ENCODE measurements around the gene AP2S1. TPM values are rescaled to one million over a fixed set of nuclear protein-coding genes. Genes with fewer than 3 reads are reported as not detected.

The AP2S1 gene
- total and polyA plus RNA-seq, 2 of the 4 experiments (the other 2 are of a cell fraction) = 144 to 274 TPM

- peaks cover 8% of the 10 kb centered on the region; the same call in 1 of the 2 replicates for H4K20me1 ChIP-seq (ENCODE audit: insufficient read depth, low read length)
- H3K4ac ChIP-seq (ENCODE audit: low read depth, low read length) = peak overlapping the region; percentile 68
- no peak overlapping the region for H4K5ac ChIP-seq (ENCODE audit: low read depth, low read length)
- peaks cover 0 to 22% of the 10 kb centered on the region in 2 experiments; a peak in 2 of 4 replicates for H3K79me1 ChIP-seq (ENCODE audit: low read depth in 1 of 2, low read length in 2 of 2)
- no peak overlapping the region for H3K56ac ChIP-seq (ENCODE audit: extremely low read depth, insufficient read depth, low read length)
- H4K8ac ChIP-seq (ENCODE audit: low read depth in 2 of 2, low read length in 2 of 2) = peak overlapping the region in 1 of 2 experiments; percentile 29; a peak in 1 of 4 replicates
- peaks cover 20% of the 10 kb centered on the region for H3K4me1 ChIP-seq (ENCODE audit: control insufficient read depth, insufficient read depth, low read length)
- H3K4me2 ChIP-seq (ENCODE audit: low read depth, low read length) = no peak overlapping the region
- H3K18ac ChIP-seq (ENCODE audit: low read depth, low read length) = peak overlapping the region; percentile 9; the same call in 1 of the 2 replicates
- H2BK20ac ChIP-seq (ENCODE audit: low read depth, low read length) = peak overlapping the region; percentile 91
- no peak overlapping the region for H2AFZ ChIP-seq (replicated peaks; ENCODE audit: low read length, poor library complexity)
- WGBS, 2 experiments (ENCODE audit: extremely low coverage in 2 of 2, insufficient read length in 1 of 2) = 73% methylated on average over 2 of the region's 5 CpGs; no CpG with 5 or more reads in 1 of the 2 experiments
- no peaks in the 10 kb centered on the region for H3K36me3 ChIP-seq (ENCODE audit: control insufficient read depth, insufficient read depth, low read length)
- peak overlapping the region; percentile 67; the same call in 1 of the 2 replicates for H3K23ac ChIP-seq (ENCODE audit: low read depth, low read length)
- ChIA-PET POLR2A (ENCODE audit: unreplicated experiment) (no interaction called here), CTCF (no interaction called here)
- in situ Hi-C loops (cut with MboI; ENCODE audit: low sequenced_read_pairs) = no loop called here
- H2AK9ac ChIP-seq (replicated peaks; ENCODE audit: low read depth, low read length, poor library complexity) = no peak overlapping the region
- no peaks in the 10 kb centered on the region for H3K27me3 ChIP-seq (ENCODE audit: control insufficient read depth, insufficient read depth, low read length)
- no peak overlapping the region for H3K4me3 ChIP-seq (ENCODE audit: insufficient read depth, low read depth, low read length)
- no TSS peak for BruUV-seq (replicated peaks)
- no peak for DNase-seq
- peak overlapping the region; percentile 35 for H2BK120ac ChIP-seq (ENCODE audit: low read depth, low read length)
- peak overlapping the region; percentile 39; the same call in 1 of the 2 replicates for H4K91ac ChIP-seq (ENCODE audit: insufficient read depth, low read depth, low read length)
- peak overlapping the region; percentile 61; the same call in 1 of the 2 replicates for H2AK5ac ChIP-seq (ENCODE audit: low read depth, low read length)
- no peak overlapping the region for H3K9ac ChIP-seq (ENCODE audit: low read depth, low read length)
- intact Hi-C loops (cut with micrococcal nuclease) = no loop called here
- peak overlapping the region; percentile 30; the same call in 2 of the 3 replicates for H2BK15ac ChIP-seq (ENCODE audit: low read depth, low read length)
- ATAC-seq (ENCODE audit: low read depth) = no peak
- H3K9me3 ChIP-seq (ENCODE audit: control insufficient read depth, insufficient read depth, low read length) = no peaks in the 10 kb centered on the region
- TF ChIP-seq FOS (IDR thresholded peaks at IDR 0.05; ENCODE audit: low read depth, low read length) = no peak
- no peak for TF ChIP-seq CHD1 (IDR thresholded peaks at IDR 0.05; ENCODE audit: low read depth, low read length)
- TF ChIP-seq MXI1 (IDR thresholded peaks at IDR 0.05; ENCODE audit: borderline replicate concordance, low read depth, low read length) = no peak
- no peak for TF ChIP-seq SMC3 (IDR thresholded peaks at IDR 0.05; ENCODE audit: low read depth, low read length)
- no peak for TF ChIP-seq POLR2A (IDR thresholded peaks at IDR 0.05; ENCODE audit: low read depth, low read length)
- no peak for TF ChIP-seq USF2 (IDR thresholded peaks at IDR 0.05; ENCODE audit: low read depth, low read length)
- no peak for TF ChIP-seq NFE2L2 (IDR thresholded peaks at IDR 0.05; ENCODE audit: low read depth, low read length)
- no peak for TF ChIP-seq CEBPB (IDR thresholded peaks at IDR 0.05; ENCODE audit: low read depth, low read length)
- TF ChIP-seq ELK1 (IDR thresholded peaks at IDR 0.05; ENCODE audit: borderline replicate concordance, low read depth, low read length) = no peak
- TF ChIP-seq MAFK (IDR thresholded peaks at IDR 0.05; ENCODE audit: low read depth, low read length) = no peak
- no peak for TF ChIP-seq RCOR1 (IDR thresholded peaks at IDR 0.05; ENCODE audit: insufficient replicate concordance, low read length)
- TF ChIP-seq RAD21 (IDR thresholded peaks at IDR 0.05; ENCODE audit: low read length) = no peak
- no peak for TF ChIP-seq BHLHE40 (IDR thresholded peaks at IDR 0.05; ENCODE audit: low read depth, low read length)
- no peak for TF ChIP-seq MAZ (IDR thresholded peaks at IDR 0.05; ENCODE audit: borderline replicate concordance, low read depth, low read length)
- no peak for TF ChIP-seq RFX5 (IDR thresholded peaks at IDR 0.05; ENCODE audit: low read depth, low read length)
- TF ChIP-seq CTCF (conservative IDR thresholded peaks at IDR 0.05; ENCODE audit: low read depth, low read length) = no peak
- H3K9me1 ChIP-seq (ENCODE audit: insufficient read depth, low read length) = peaks cover 15% of the 10 kb centered on the region
- dilution Hi-C loops (cut with HindIII; ENCODE audit: low sequenced_read_pairs, unreplicated experiment) = no loop called here
- H3K14ac ChIP-seq (replicated peaks; ENCODE audit: low read depth, low read length) = peak overlapping the region; percentile 70
- no peak overlapping the region for H2BK5ac ChIP-seq (ENCODE audit: low read depth, low read length, poor library complexity, severe bottlenecking)
- H3K27ac ChIP-seq (ENCODE audit: insufficient read depth, low read length) = no peak overlapping the region
These were observed 58.7 kb downstream of the AP2S1 start for GRCh38 chr19:46791944-46792343.

Data from IMR-90 (cell line).